ENCODE results near the gene CPNE9. TPM values are rescaled to one million over a fixed set of nuclear protein-coding genes. Genes with fewer than 3 reads are reported as not detected.

The CPNE9 gene
- total RNA-seq, 1 donor = not detected

GRCh38 chr3:9760779-9761505, 57.3 kb downstream of the CPNE9 start:
- DNase-seq (ENCODE audit: low read depth) = no peak
- TF ChIP-seq CTCF (IDR thresholded peaks at IDR 0.05; ENCODE audit: insufficient read depth, low read depth, low read length) = no peak
- H3K4me3 ChIP-seq (ENCODE audit: low read depth, low read length) = no peak overlapping the region

- H3K4me3 ChIP-seq (ENCODE audit: low read depth, low read length) = no peak overlapping the region
- DNase-seq (ENCODE audit: low read depth) = no peak
- TF ChIP-seq CTCF (IDR thresholded peaks at IDR 0.05; ENCODE audit: insufficient read depth, low read depth, low read length) = no peak
These were observed 58.3 kb downstream of the CPNE9 start for GRCh38 chr3:9761919-9762318.

- H3K4me3 ChIP-seq (ENCODE audit: low read depth, low read length) = no peak overlapping the region
- no peak for TF ChIP-seq CTCF (IDR thresholded peaks at IDR 0.05; ENCODE audit: insufficient read depth, low read depth, low read length)
- no peak for DNase-seq (ENCODE audit: low read depth)
These were observed 59.2 kb downstream of the CPNE9 start for GRCh38 chr3:9762871-9763270.

- no peak for TF ChIP-seq CTCF (IDR thresholded peaks at IDR 0.05; ENCODE audit: insufficient read depth, low read depth, low read length)
- DNase-seq (ENCODE audit: low read depth) = no peak
- no peak overlapping the region for H3K4me3 ChIP-seq (ENCODE audit: low read depth, low read length)
These were observed 62.2 kb downstream of the CPNE9 start for GRCh38 chr3:9765865-9766264.

GRCh38 chr3:9767418-9767817, 63.8 kb downstream of the CPNE9 start:
- no peak for DNase-seq (ENCODE audit: low read depth)
- no peak overlapping the region for H3K4me3 ChIP-seq (ENCODE audit: low read depth, low read length)
- no peak for TF ChIP-seq CTCF (IDR thresholded peaks at IDR 0.05; ENCODE audit: insufficient read depth, low read depth, low read length)

- no peak overlapping the region for H3K4me3 ChIP-seq (ENCODE audit: low read depth, low read length)
- no peak for DNase-seq (ENCODE audit: low read depth)
- no peak for TF ChIP-seq CTCF (IDR thresholded peaks at IDR 0.05; ENCODE audit: insufficient read depth, low read depth, low read length)
These were observed 64.6 kb downstream of the CPNE9 start for GRCh38 chr3:9768141-9768775.
